ENCODE data around the gene BNC1. TPM values are rescaled to one million over a fixed set of nuclear protein-coding genes. Genes with fewer than 3 reads are reported as not detected.
A peak's percentile ranks its signal among the peaks of the same experiment; 100 is the strongest.

The BNC1 gene
- total RNA-seq, 2 donors from 2014 or later, result 0.49 to 1.2 TPM

GRCh38 chr15:83219026-83219425 lies 65.4 kb downstream of the BNC1 start:
- Histone ChIP-seq H3K27me3 (replicated peaks; ENCODE audit: insufficient read depth) (no peaks in the 10 kb centered on the region), H3K4me3 (no peak overlapping the region), H3K4me1 (ENCODE audit: control insufficient read depth in 1 of 2, low read depth in 2 of 2) (no peaks in the 10 kb centered on the region), H3K9me3 (no peaks in the 10 kb centered on the region), H3K36me3 (no peaks in the 10 kb centered on the region), H3K27ac (no peak overlapping the region)
- DNase-seq (ENCODE audit: low spot score) (no peak), ATAC-seq (ENCODE audit: insufficient number of reproducible peaks, low FRiP score, low read depth) (no peak)
- no peak for TF ChIP-seq CTCF (IDR thresholded peaks at IDR 0.05)

- TF ChIP-seq CTCF (IDR thresholded peaks at IDR 0.05), result no peak
- Histone ChIP-seq H3K9me3 (no peaks in the 10 kb centered on the region), H3K36me3 (no peaks in the 10 kb centered on the region), H3K4me3 (no peak overlapping the region), H3K4me1 (ENCODE audit: control insufficient read depth in 1 of 2, low read depth in 2 of 2) (no peaks in the 10 kb centered on the region), H3K27me3 (replicated peaks; ENCODE audit: insufficient read depth) (no peaks in the 10 kb centered on the region), H3K27ac (no peak overlapping the region)
- DNase-seq (ENCODE audit: low spot score) (no peak), ATAC-seq (ENCODE audit: insufficient number of reproducible peaks, low FRiP score, low read depth) (no peak)
These were observed 69.2 kb downstream of the BNC1 start for GRCh38 chr15:83215306-83215705.

GRCh38 chr15:83210619-83211018 lies 73.8 kb downstream of the BNC1 start:
- ATAC-seq (ENCODE audit: insufficient number of reproducible peaks, low FRiP score, low read depth) (no peak), DNase-seq (ENCODE audit: low spot score) (no peak)
- no peaks in the 10 kb centered on the region for H3K9me3 ChIP-seq
- H3K36me3 ChIP-seq, result no peaks in the 10 kb centered on the region
- H3K27me3 ChIP-seq (replicated peaks; ENCODE audit: insufficient read depth), result no peaks in the 10 kb centered on the region
- H3K4me1 ChIP-seq (ENCODE audit: control insufficient read depth in 1 of 2, low read depth in 2 of 2), result peaks cover 0 to 11% of the 10 kb centered on the region in 2 donors
- H3K4me3 ChIP-seq, result no peak overlapping the region
- TF ChIP-seq CTCF (IDR thresholded peaks at IDR 0.05), result no peak
- no peak overlapping the region for H3K27ac ChIP-seq

- ATAC-seq (ENCODE audit: insufficient number of reproducible peaks, low FRiP score, low read depth) (no peak), DNase-seq (ENCODE audit: low spot score) (no peak)
- Histone ChIP-seq H3K27me3 (replicated peaks; ENCODE audit: insufficient read depth) (no peaks in the 10 kb centered on the region), H3K4me1 (ENCODE audit: control insufficient read depth in 1 of 2, low read depth in 2 of 2) (peaks cover 4 to 21% of the 10 kb centered on the region in 2 donors), H3K4me3 (no peak overlapping the region), H3K27ac (no peak overlapping the region), H3K36me3 (no peaks in the 10 kb centered on the region), H3K9me3 (no peaks in the 10 kb centered on the region)
- TF ChIP-seq CTCF (IDR thresholded peaks at IDR 0.05), result no peak
These were observed 75.1 kb downstream of the BNC1 start for GRCh38 chr15:83209333-83209732.

- no peak for ATAC-seq (ENCODE audit: insufficient number of reproducible peaks, low FRiP score, low read depth)
- peak overlapping the region; percentile 94 for H3K4me3 ChIP-seq
- no peak for TF ChIP-seq CTCF (IDR thresholded peaks at IDR 0.05)
- peak overlapping the region; percentile 50 to 91 for H3K27ac ChIP-seq
- DNase-seq (ENCODE audit: low spot score), result no peak
- no peaks in the 10 kb centered on the region for H3K36me3 ChIP-seq
- no peaks in the 10 kb centered on the region for H3K9me3 ChIP-seq
- H3K4me1 ChIP-seq (ENCODE audit: control insufficient read depth in 1 of 2, low read depth in 2 of 2), result peaks cover 4 to 22% of the 10 kb centered on the region in 2 donors
- no peaks in the 10 kb centered on the region for H3K27me3 ChIP-seq (replicated peaks; ENCODE audit: insufficient read depth)
These were observed 76.2 kb downstream of the BNC1 start for GRCh38 chr15:83208367-83208661.
